PC-9 (cell line): ENCODE measurements around the gene TIMM8A.

Experiments used
- CTCF ChIP-seq: fragments of 200-600 bp; sonication (generic); conservative IDR thresholded peaks from 2 replicates; pipeline ENCODE4 v1.6.1; 2017; ENCODE audit warnings: mixed run types, antibody characterized with exemption, mild to moderate bottlenecking, moderate library complexity
- EZH2 ChIP-seq: fragments of 200-600 bp; sonication (generic); IDR thresholded peaks from 2 replicates; pipeline ENCODE4 v1.8.0; 2017; ENCODE audit warnings: antibody characterized with exemption, low read depth

GRCh38 chrX:101397779-101398178 lies 49.2 kb upstream of the TIMM8A start:
- TF ChIP-seq CTCF (no peak), EZH2 (no peak)
